Measurements from ENCODE around the gene CERK. TPM values are rescaled to one million over a fixed set of nuclear protein-coding genes. Genes with fewer than 3 reads are reported as not detected.

The CERK gene
- total RNA-seq, 1 donor from 2014 or later = 67.5 TPM

DNA sequence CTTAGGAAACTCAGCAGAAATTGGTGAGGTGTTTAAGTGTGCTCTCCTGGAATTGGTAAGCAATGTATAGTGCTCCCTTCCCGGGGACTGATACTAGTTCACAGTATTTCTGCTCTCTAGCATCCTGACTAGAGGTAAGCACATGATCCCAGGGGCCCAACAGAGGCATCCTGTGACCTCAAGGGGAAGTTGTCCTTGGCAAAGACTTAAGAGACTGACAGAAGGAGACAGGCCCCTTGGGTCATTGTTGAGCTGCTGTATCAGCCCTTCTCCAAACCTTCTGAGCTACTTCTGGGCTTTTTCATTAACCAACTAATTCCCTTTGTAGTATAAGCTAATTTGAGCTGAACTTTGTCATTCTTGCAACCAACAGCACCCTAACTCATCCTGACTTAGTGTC is 20.1 kb upstream of the CERK start:
- TF ChIP-seq, protein P1, sequence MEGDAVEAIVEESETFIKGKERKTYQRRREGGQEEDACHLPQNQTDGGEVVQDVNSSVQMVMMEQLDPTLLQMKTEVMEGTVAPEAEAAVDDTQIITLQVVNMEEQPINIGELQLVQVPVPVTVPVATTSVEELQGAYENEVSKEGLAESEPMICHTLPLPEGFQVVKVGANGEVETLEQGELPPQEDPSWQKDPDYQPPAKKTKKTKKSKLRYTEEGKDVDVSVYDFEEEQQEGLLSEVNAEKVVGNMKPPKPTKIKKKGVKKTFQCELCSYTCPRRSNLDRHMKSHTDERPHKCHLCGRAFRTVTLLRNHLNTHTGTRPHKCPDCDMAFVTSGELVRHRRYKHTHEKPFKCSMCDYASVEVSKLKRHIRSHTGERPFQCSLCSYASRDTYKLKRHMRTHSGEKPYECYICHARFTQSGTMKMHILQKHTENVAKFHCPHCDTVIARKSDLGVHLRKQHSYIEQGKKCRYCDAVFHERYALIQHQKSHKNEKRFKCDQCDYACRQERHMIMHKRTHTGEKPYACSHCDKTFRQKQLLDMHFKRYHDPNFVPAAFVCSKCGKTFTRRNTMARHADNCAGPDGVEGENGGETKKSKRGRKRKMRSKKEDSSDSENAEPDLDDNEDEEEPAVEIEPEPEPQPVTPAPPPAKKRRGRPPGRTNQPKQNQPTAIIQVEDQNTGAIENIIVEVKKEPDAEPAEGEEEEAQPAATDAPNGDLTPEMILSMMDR (conservative IDR thresholded peaks at IDR 0.05) = no peak
- Mint-ChIP-seq H3K27ac (peak overlapping the region; percentile 84), H3K27me3 (no peaks in the 10 kb centered on the region), H3K36me3 (peaks cover 4% of the 10 kb centered on the region), H3K4me3 (no peak overlapping the region), H3K9me3 (peaks cover 5% of the 10 kb centered on the region), H3K4me1 (ENCODE audit: unreplicated experiment) (peaks cover 15% of the 10 kb centered on the region)
- no peak for DNase-seq (ENCODE audit: extremely low spot score, unreplicated experiment)

DNA sequence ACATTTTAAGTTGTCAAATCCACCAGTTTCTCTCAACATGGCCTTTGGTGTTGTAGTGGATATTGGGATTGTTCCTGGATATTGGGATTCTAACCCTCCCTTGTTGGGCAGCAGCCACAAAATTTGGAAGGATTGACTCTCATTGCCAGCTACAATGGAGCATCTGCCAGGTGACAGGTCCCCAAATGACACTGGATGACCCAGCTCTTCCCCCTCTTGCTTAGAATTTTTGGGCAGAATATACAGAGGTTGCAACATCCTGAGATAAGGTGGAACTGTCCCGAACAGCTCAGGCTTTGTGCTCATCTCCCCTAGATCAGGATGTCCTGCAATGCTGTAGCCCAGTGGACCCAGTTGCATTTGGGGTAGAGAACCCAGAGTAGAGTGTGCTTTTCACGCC is 19.1 kb upstream of the CERK start:
- H3K27me3 Mint-ChIP-seq = no peaks in the 10 kb centered on the region
- H3K9me3 Mint-ChIP-seq = peaks cover 5% of the 10 kb centered on the region
- H3K4me3 Mint-ChIP-seq = no peak overlapping the region
- peaks cover 4% of the 10 kb centered on the region for H3K36me3 Mint-ChIP-seq
- no peak overlapping the region for H3K27ac Mint-ChIP-seq
- no peak for DNase-seq (ENCODE audit: extremely low spot score, unreplicated experiment)
- H3K4me1 Mint-ChIP-seq (ENCODE audit: unreplicated experiment) = peaks cover 10% of the 10 kb centered on the region
- TF ChIP-seq, protein P1 (conservative IDR thresholded peaks at IDR 0.05) = no peak

- Mint-ChIP-seq H3K27ac (no peak overlapping the region), H3K9me3 (peaks cover 5% of the 10 kb centered on the region), H3K4me1 (ENCODE audit: unreplicated experiment) (peaks cover 7% of the 10 kb centered on the region), H3K27me3 (no peaks in the 10 kb centered on the region), H3K36me3 (peaks cover 4% of the 10 kb centered on the region), H3K4me3 (no peak overlapping the region)
- TF ChIP-seq, protein P1 (conservative IDR thresholded peaks at IDR 0.05) = no peak
- DNase-seq (ENCODE audit: extremely low spot score, unreplicated experiment) = no peak
Observed at GRCh38 chr22:46756097-46756496, 18.0 kb upstream of the CERK start.

DNA sequence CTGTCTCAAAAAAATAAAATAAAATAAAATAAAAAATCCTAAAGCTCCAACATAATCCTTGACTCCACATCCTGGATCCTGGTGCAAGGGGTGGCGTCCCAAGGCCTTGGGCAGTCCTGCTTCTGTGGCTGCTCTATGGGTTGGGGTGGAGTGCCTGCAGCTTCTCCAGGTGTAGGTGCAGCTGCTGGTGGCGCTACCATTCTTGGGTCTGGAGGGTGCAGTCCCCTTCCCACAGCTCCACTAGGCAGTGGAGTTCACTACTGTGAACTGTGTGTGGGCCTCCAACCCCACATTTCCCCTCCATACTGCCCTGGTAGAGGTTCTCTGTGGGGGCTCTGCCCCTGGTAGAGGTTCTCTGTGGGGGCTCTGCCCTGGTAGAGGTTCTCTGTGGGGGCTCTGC is 17.5 kb upstream of the CERK start:
- Mint-ChIP-seq H3K27ac (no peak overlapping the region), H3K9me3 (peaks cover 5% of the 10 kb centered on the region), H3K27me3 (no peaks in the 10 kb centered on the region), H3K36me3 (peaks cover 4% of the 10 kb centered on the region), H3K4me1 (ENCODE audit: unreplicated experiment) (peaks cover 7% of the 10 kb centered on the region), H3K4me3 (no peak overlapping the region)
- TF ChIP-seq, protein P1 (conservative IDR thresholded peaks at IDR 0.05) = no peak
- no peak for DNase-seq (ENCODE audit: extremely low spot score, unreplicated experiment)

DNA sequence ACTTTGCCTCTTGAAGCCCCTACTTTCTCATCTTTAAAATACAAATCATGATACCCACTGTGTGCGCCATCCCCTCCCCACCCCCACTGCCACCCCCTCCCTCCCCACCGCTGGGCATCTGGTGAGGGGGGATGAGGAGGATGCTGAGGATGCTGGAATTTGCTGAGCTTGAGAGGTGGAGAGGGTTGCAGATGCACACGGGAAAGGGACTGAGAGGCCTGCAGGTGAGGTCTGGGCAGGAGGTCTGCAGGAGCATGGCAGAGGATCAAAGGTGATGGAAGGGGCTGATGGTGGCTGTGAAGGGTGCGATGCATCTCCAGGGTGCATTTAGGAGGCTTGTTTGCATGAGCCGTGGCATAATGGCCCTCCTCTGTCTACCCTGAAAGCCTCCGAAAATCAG is 16.8 kb upstream of the CERK start:
- no peaks in the 10 kb centered on the region for H3K27me3 Mint-ChIP-seq
- H3K27ac Mint-ChIP-seq = no peak overlapping the region
- no peak overlapping the region for H3K4me3 Mint-ChIP-seq
- no peak for DNase-seq (ENCODE audit: extremely low spot score, unreplicated experiment)
- H3K9me3 Mint-ChIP-seq = peaks cover 5% of the 10 kb centered on the region
- peaks cover 7% of the 10 kb centered on the region for H3K4me1 Mint-ChIP-seq (ENCODE audit: unreplicated experiment)
- TF ChIP-seq, protein P1 (conservative IDR thresholded peaks at IDR 0.05) = no peak
- peaks cover 4% of the 10 kb centered on the region for H3K36me3 Mint-ChIP-seq
